SH-SY5Y (cell line): ENCODE data around the gene COL6A3.

Source experiments
- GATA2 ChIP-seq: IDR thresholded peaks from 2 replicates; pipeline ENCODE4 v1.6.1; 2011; ENCODE audit warnings: mild to moderate bottlenecking, low read depth, low read length
- GATA3 ChIP-seq: IDR thresholded peaks from 2 replicates; pipeline ENCODE4 v1.6.1; 2011; ENCODE audit warnings: low read depth, mild to moderate bottlenecking, low read length, moderate library complexity

GRCh38 chr2:237453671-237454070, 39.7 kb upstream of the COL6A3 start:
- no peak for TF ChIP-seq GATA2
- no peak for TF ChIP-seq GATA3
